H1 (cell line): ENCODE data around the gene CTAGE1. TPM values are rescaled to one million over a fixed set of nuclear protein-coding genes. Genes with fewer than 3 reads are reported as not detected.
"Not testable (repeated sequence)": the region's sequence is repeated elsewhere in the genome, so short reads cannot be mapped to it uniquely, and the experiment has no call there.

Source experiments
- CTCF ChIA-PET: fragments of 300-600 bp; sonication (Branson Sonifier 250); formaldehyde crosslinking; loops from one replicate; lab custom pipeline; 2021; ENCODE audit not compliant: partially characterized antibody; lab: Charles Lee
- POLR2A ChIA-PET: fragments of 300-600 bp; sonication (Branson Sonifier 250); formaldehyde crosslinking; loops from one replicate; lab custom pipeline; 2021; ENCODE audit warnings: inconsistent platforms; ENCODE audit not compliant: partially characterized antibody; lab: Charles Lee
- DNase-seq, 2 experiments: peaks; one replicate each; pipeline versions ENCODE4 v3.0.0 to v3.0.0-alpha.2; 2010 to 2022; ENCODE audit warnings: low spot score in 2 of 2, low read depth in 1 of 2, mixed read lengths in 1 of 2
- FAIRE-seq: peaks from 2 replicates; lab custom pipeline; 2011; peaks lifted over from hg19 to GRCh38; lab: Jason Lieb, UNC
- H2AFZ ChIP-seq: 2 replicates; pipeline ENCODE4 v1.8.1; 2012; ENCODE audit warnings: low read length, inconsistent platforms
- H2AK5ac ChIP-seq: 2 replicates; pipeline ENCODE4 v1.6.1; 2013; ENCODE audit warnings: low read depth, low read length
- H2BK120ac ChIP-seq: replicated peaks from 2 replicates; pipeline ENCODE3; 2013; ENCODE audit warnings: low read depth, low read length, inconsistent platforms
- H2BK12ac ChIP-seq: 2 replicates; pipeline ENCODE4 v1.6.1; 2013; ENCODE audit warnings: low read depth, low read length
- H2BK15ac ChIP-seq: 2 replicates; pipeline ENCODE4 v1.6.1; 2013; ENCODE audit warnings: low read length
- H2BK20ac ChIP-seq: 2 replicates; pipeline ENCODE4 v1.6.1; 2013; ENCODE audit warnings: low read length
- H2BK5ac ChIP-seq: 2 replicates; pipeline ENCODE4 v1.6.1; 2013; ENCODE audit warnings: low read depth, low read length
- H3K14ac ChIP-seq: 2 replicates; pipeline ENCODE4 v1.6.1; 2013; ENCODE audit warnings: inconsistent platforms; ENCODE audit not compliant: insufficient read length
- H3K18ac ChIP-seq: 2 replicates; pipeline ENCODE4 v1.6.1; 2013; ENCODE audit warnings: low read length; ENCODE audit errors: extremely low read depth
- H3K23ac ChIP-seq: 2 replicates; pipeline ENCODE4 v1.6.1; 2013; ENCODE audit warnings: inconsistent platforms; ENCODE audit not compliant: insufficient read length
- H3K23me2 ChIP-seq: 2 replicates; pipeline ENCODE4 v1.6.1; 2013; ENCODE audit warnings: low read depth, low read length
- H3K27ac ChIP-seq: 2 replicates; pipeline ENCODE4 v1.6.1; 2011; ENCODE audit warnings: low read depth, low read length, inconsistent platforms
- H3K27me3 ChIP-seq, 4 experiments: replicated peaks in 1 of 4; 1 replicate in 1 of 4; 2 replicates in 3 of 4; pipeline versions ENCODE4 v1.6.1 to v1.8.1; 2011 to 2013; ENCODE audit warnings: low read length in 3 of 4, mild to moderate bottlenecking in 3 of 4, inconsistent platforms in 2 of 4, mixed read lengths in 2 of 4, moderate library complexity in 1 of 4; ENCODE audit not compliant: control insufficient read depth in 3 of 4, insufficient read depth in 3 of 4; ENCODE audit errors: extremely low read depth in 1 of 4
- H3K36me3 ChIP-seq, 4 experiments: 2 replicates each; pipeline versions ENCODE4 v1.6.1 to v1.8.1; 2011 to 2013; ENCODE audit warnings: mild to moderate bottlenecking in 4 of 4, low read length in 3 of 4, moderate library complexity in 2 of 4, control low read depth in 1 of 4, inconsistent platforms in 1 of 4; ENCODE audit not compliant: insufficient read depth in 4 of 4, control insufficient read depth in 2 of 4
- H3K4ac ChIP-seq: replicated peaks from 2 replicates; pipeline ENCODE3; 2013; ENCODE audit warnings: low read length, low read depth, mixed read lengths, inconsistent platforms; ENCODE audit not compliant: insufficient read length
- H3K4me1 ChIP-seq, 4 experiments: replicated peaks in 1 of 4; 1 replicate in 1 of 4; 2 replicates in 3 of 4; pipeline versions ENCODE4 v1.6.1 to v1.8.1; 2011 to 2013; ENCODE audit warnings: low read length in 3 of 4, inconsistent platforms in 2 of 4, mixed read lengths in 1 of 4; ENCODE audit not compliant: insufficient read depth in 4 of 4, control insufficient read depth in 3 of 4
- H3K4me2 ChIP-seq, 2 experiments: 2 replicates each; pipeline versions ENCODE4 v1.6.1 to v1.8.1; 2011 to 2013; ENCODE audit warnings: low read depth in 2 of 2, low read length in 2 of 2, control low read depth in 1 of 2, inconsistent platforms in 1 of 2, mild to moderate bottlenecking in 1 of 2; ENCODE audit not compliant: insufficient read depth in 1 of 2
- H3K4me3 ChIP-seq, 4 experiments: fragments of 200-600, 300-600 bp in 1 of 4; sonication (generic), shearing (Covaris generic), sonication (Bioruptor Twin) in 1 of 4; 2 replicates each; pipeline versions ENCODE4 v1.5.1 to v1.8.1; 2011 to 2016; ENCODE audit warnings: low read length in 4 of 4, low read depth in 3 of 4, control low read depth in 2 of 4, inconsistent platforms in 2 of 4, mild to moderate bottlenecking in 2 of 4, mixed read lengths in 1 of 4, moderate library complexity in 1 of 4; ENCODE audit not compliant: insufficient read depth in 2 of 4; ENCODE audit errors: extremely low read depth in 1 of 4
- H3K56ac ChIP-seq: replicated peaks from 2 replicates; pipeline ENCODE3; 2013; ENCODE audit warnings: low read depth, mild to moderate bottlenecking, mixed read lengths, low read length, inconsistent platforms; ENCODE audit not compliant: insufficient read length
- H3K79me1 ChIP-seq: 2 replicates; pipeline ENCODE4 v1.6.1; 2013; ENCODE audit warnings: low read depth, low read length, control low read depth
- H3K79me2 ChIP-seq, 2 experiments: 2 replicates each; pipeline versions ENCODE4 v1.6.1 to v1.8.1; 2012 to 2013; ENCODE audit warnings: low read length in 2 of 2, mild to moderate bottlenecking in 2 of 2, inconsistent platforms in 1 of 2; ENCODE audit not compliant: insufficient read depth in 2 of 2, control insufficient read depth in 1 of 2
- H3K9ac ChIP-seq, 4 experiments: replicated peaks in 1 of 4; 1 replicate in 1 of 4; 2 replicates in 3 of 4; pipeline versions ENCODE4 v1.6.1 to v1.8.1; 2011 to 2013; ENCODE audit warnings: low read depth in 3 of 4, low read length in 3 of 4, control low read depth in 2 of 4, mild to moderate bottlenecking in 2 of 4, moderate library complexity in 2 of 4, inconsistent platforms in 1 of 4; ENCODE audit errors: extremely low read depth in 1 of 4
- H3K9me3 ChIP-seq, 2 experiments: 2 replicates each; pipeline versions ENCODE4 v1.6.1 to v1.8.1; 2012 to 2013; ENCODE audit warnings: mild to moderate bottlenecking in 2 of 2, moderate library complexity in 2 of 2, control low read depth in 1 of 2, inconsistent platforms in 1 of 2, low read depth in 1 of 2, low read length in 1 of 2, mixed read lengths in 1 of 2; ENCODE audit not compliant: insufficient read depth in 2 of 2
- H4K20me1 ChIP-seq, 2 experiments: replicated peaks in 1 of 2; 2 replicates each; pipeline versions ENCODE3 to v1.8.1; 2011 to 2013; ENCODE audit warnings: inconsistent platforms in 2 of 2, low read length in 2 of 2, mild to moderate bottlenecking in 1 of 2; ENCODE audit not compliant: insufficient read depth in 2 of 2, control insufficient read depth in 1 of 2
- H4K5ac ChIP-seq: 2 replicates; pipeline ENCODE4 v1.6.1; 2013; ENCODE audit warnings: low read length, low read depth, mixed read lengths, inconsistent platforms; ENCODE audit not compliant: insufficient read length
- H4K8ac ChIP-seq: 2 replicates; pipeline ENCODE4 v1.8.0; 2013; ENCODE audit warnings: mild to moderate bottlenecking, moderate library complexity, low read length, inconsistent platforms; ENCODE audit not compliant: insufficient read depth; ENCODE audit errors: extremely low read depth
- H4K91ac ChIP-seq: replicated peaks from 2 replicates; pipeline ENCODE3; 2013; ENCODE audit warnings: low read length, mixed read lengths, inconsistent platforms; ENCODE audit not compliant: insufficient read length
- WGBS, 2 experiments: shearing (Covaris generic) in 1 of 2; methylation state at CpG; one replicate each; pipeline versions ENCODE4 v1.1.6 to v1.1.7; 2013 to 2015; ENCODE audit warnings: low lambda C conversion rate in 2 of 2, mixed read lengths in 2 of 2, inconsistent platforms in 1 of 2, low coverage in 1 of 2, missing lambda C conversion rate in 1 of 2; ENCODE audit not compliant: insufficient replicate concordance in 2 of 2, insufficient coverage in 1 of 2, insufficient read length in 1 of 2; ENCODE audit errors: extremely low coverage in 1 of 2, missing lambda C conversion rate in 1 of 2; 5-methylcytosine and 5-hydroxymethylcytosine counted together
- polyA plus RNA-seq, 7 experiments: library from polyadenylated mRNA; depleted of rRNA in 3 of 7; stranded (reverse) in 5 of 7; unstranded in 2 of 7; fragments of >200 nt in 5 of 7; fragments of 200-250 nt in 2 of 7; gene quantifications; 1 replicate in 5 of 7; 2 replicates in 1 of 7; 4 replicates in 1 of 7; pipeline versions ENCODE4 v1.2.1 to v1.2.3, GENCODE V29; 2011 to 2013; ENCODE audit warnings: missing spikeins in 2 of 7, mixed read lengths in 2 of 7
- total RNA-seq: library from RNA; stranded (reverse); fragmentation: NEBNext Ultra II Directional; extraction: Animal tissue kit (Norgen Biotek cat#: 25700); gene quantifications from 2 replicates; pipeline ENCODE4 v1.2.1, GENCODE V29; 2021

The CTAGE1 gene
- total and polyA plus RNA-seq, 2 of the 8 experiments (the other 6 are each of a cell fraction or from before 2014, with no cell fraction given): not detected

- H2AK5ac ChIP-seq, H3K79me2 ChIP-seq, H3K56ac ChIP-seq, H3K79me1 ChIP-seq, H3K23ac ChIP-seq, H3K27me3 ChIP-seq, H3K18ac ChIP-seq, H2BK5ac ChIP-seq, H2BK120ac ChIP-seq, H4K5ac ChIP-seq, H3K27ac ChIP-seq, H2AFZ ChIP-seq, H3K4me2 ChIP-seq, FAIRE-seq, H4K8ac ChIP-seq, H4K20me1 ChIP-seq, H3K9ac ChIP-seq, H3K4me1 ChIP-seq, H3K9me3 ChIP-seq, H2BK12ac ChIP-seq, H3K4me3 ChIP-seq, H3K23me2 ChIP-seq, DNase-seq, H3K4ac ChIP-seq, H3K36me3 ChIP-seq, POLR2A ChIA-PET, H4K91ac ChIP-seq, H2BK20ac ChIP-seq, H2BK15ac ChIP-seq, H3K14ac ChIP-seq: not testable (repeated sequence)
- CTCF ChIA-PET: interaction anchor here (0.6 to 2.1 kb wide), 7 partner anchors 21 to 530 kb away, joined by 3 to 7 read pairs (median 4); no protein-coding TSS in a partner anchor
- WGBS, 2 experiments: 94% methylated on average over 3 of the region's 3 CpGs; no CpG with 5 or more reads in 1 of the 2 experiments
Observed at GRCh38 chr18:22450766-22451165, 33.1 kb upstream of the CTAGE1 start.

DNA sequence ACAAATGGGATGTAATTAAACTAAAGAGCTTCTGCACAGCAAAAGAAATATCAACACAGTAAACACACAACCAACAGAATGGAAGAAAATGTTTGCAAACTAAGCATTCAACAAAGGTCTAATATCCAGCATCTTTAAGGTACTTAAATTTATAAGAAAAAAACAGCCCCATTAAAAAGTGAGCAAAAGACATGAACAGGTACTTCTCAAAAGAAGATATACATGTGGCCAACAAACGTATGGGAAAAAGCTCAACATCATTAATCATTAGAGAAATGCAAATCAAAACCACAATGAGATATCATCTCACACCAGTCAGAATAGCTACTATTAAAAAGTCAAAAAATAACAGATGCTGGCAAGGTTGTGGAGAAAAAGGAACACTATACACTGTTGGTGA lies 32.6 kb upstream of the CTAGE1 start:
- H3K56ac ChIP-seq, H3K4me3 ChIP-seq, H2BK120ac ChIP-seq, H4K8ac ChIP-seq, H3K18ac ChIP-seq, H3K23ac ChIP-seq, FAIRE-seq, POLR2A ChIA-PET, H2BK5ac ChIP-seq, H2BK15ac ChIP-seq, H3K9me3 ChIP-seq, H3K4me1 ChIP-seq, H4K20me1 ChIP-seq, H3K27me3 ChIP-seq, H2BK12ac ChIP-seq, H3K14ac ChIP-seq, DNase-seq, H3K79me2 ChIP-seq, H2AFZ ChIP-seq, H3K79me1 ChIP-seq, H3K4me2 ChIP-seq, H2BK20ac ChIP-seq, H3K36me3 ChIP-seq, H2AK5ac ChIP-seq, H3K23me2 ChIP-seq, H4K5ac ChIP-seq, H3K4ac ChIP-seq, H3K9ac ChIP-seq, H4K91ac ChIP-seq, H3K27ac ChIP-seq: not testable (repeated sequence)
- CTCF ChIA-PET: interaction anchor here (0.6 to 2.1 kb wide), 3 partner anchors 17 to 485 kb away, joined by 3 to 4 read pairs (median 3); no protein-coding TSS in a partner anchor
- WGBS, 2 experiments: 83% methylated on average over 1 of the region's 1 CpG; no CpG with 5 or more reads in 1 of the 2 experiments
